Measurements from ENCODE around the gene FOXC2. TPM values are rescaled to one million over a fixed set of nuclear protein-coding genes. Genes with fewer than 3 reads are reported as not detected.

FOXC2 gene
- total and polyA plus RNA-seq, 2 of the 13 experiments (the other 11 are each of a cell fraction or from before 2014, with no cell fraction given), result not detected

DNA sequence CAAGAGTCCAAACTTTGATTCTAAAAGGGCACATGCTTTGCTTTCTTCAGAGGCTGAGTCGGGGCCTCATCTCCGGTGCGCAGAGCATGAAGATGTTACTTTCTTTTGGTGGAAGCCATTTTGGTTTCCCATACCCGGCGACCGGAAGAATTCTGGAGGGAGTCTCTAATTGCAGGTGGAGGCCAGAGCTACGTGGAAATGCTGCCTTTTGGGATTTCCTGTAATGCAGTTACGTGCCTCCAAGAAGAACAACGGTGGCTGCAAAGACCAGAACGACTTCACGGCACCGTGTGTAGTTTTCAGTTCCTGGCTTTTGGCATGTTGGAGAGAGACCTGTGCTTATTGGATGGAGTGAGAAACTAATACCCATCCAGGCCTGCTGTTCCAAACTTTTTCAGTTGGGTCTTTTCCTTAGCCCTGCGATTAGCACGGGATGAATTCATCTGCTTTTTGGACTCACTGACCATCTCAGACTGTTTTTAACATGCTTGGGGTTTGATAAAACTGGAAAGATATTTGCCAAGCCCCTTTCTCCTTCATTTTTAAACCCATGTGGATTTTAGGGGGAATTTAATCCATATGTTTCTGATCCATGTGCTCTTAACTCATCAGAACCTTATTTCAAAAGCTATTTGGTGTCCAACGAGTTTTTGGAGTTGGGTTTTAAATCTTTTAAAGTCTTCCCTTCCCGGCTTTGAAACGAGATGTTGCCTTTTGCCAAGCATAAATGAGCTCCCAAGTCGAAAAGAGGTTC is 30.7 kb downstream of the FOXC2 start:
- Histone ChIP-seq H3K27ac (ENCODE audit: extremely low read length, insufficient read depth, low read length) (no peak overlapping the region), H3K4me1 (ENCODE audit: insufficient read depth, low read length) (no peaks in the 10 kb centered on the region), H3K79me2 (ENCODE audit: insufficient read depth, low read length) (no peaks in the 10 kb centered on the region), H3K9ac (ENCODE audit: insufficient read depth, low read depth, low read length) (no peak overlapping the region), H2AFZ (ENCODE audit: low read length) (no peak overlapping the region), H4K20me1 (ENCODE audit: insufficient read depth, low read length) (no peaks in the 10 kb centered on the region), H3K27me3 (ENCODE audit: control insufficient read depth in 1 of 2, insufficient read depth in 2 of 2, low read length in 2 of 2) (peaks cover 6 to 54% of the 10 kb centered on the region in 2 experiments), H3K4me2 (ENCODE audit: low read depth, low read length) (no peak overlapping the region), H3K9me3 (ENCODE audit: low read length) (no peaks in the 10 kb centered on the region), H3K36me3 (replicated peaks in 1 of 2; ENCODE audit: control insufficient read depth in 1 of 2, insufficient read depth in 2 of 2, low read length in 2 of 2) (no peaks in the 10 kb centered on the region), H3K4me3 (replicated peaks in 1 of 3; ENCODE audit: insufficient read depth in 1 of 3, low read depth in 2 of 3, low read length in 3 of 3) (no peak overlapping the region)
- WGBS (ENCODE audit: low lambda C conversion rate), result 36% methylated on average over 18 of the region's 18 CpGs
- in situ Hi-C loops (cut with HindIII; ENCODE audit: extremely low pct_ligation_motif_present, low pct_unique_long_range_greater_than_20kb) (no loop called here), intact Hi-C loops (cut with micrococcal nuclease; ENCODE audit: unreplicated experiment) (no loop called here)
- no TSS peak for BruUV-seq (replicated peaks)
- ATAC-seq (no peak), FAIRE-seq (no peak), DNase-seq (ENCODE audit: low spot score) (no peak)
- ChIA-PET POLR2A (no interaction called here), CTCF (ENCODE audit: low intra/inter-chr PET ratio, low total read pairs) (no interaction called here)
- no peak for TF ChIP-seq ZNF251 (CRISPR knock-in tag; IDR thresholded peaks at IDR 0.05)
- TF ChIP-seq, protein P1, sequence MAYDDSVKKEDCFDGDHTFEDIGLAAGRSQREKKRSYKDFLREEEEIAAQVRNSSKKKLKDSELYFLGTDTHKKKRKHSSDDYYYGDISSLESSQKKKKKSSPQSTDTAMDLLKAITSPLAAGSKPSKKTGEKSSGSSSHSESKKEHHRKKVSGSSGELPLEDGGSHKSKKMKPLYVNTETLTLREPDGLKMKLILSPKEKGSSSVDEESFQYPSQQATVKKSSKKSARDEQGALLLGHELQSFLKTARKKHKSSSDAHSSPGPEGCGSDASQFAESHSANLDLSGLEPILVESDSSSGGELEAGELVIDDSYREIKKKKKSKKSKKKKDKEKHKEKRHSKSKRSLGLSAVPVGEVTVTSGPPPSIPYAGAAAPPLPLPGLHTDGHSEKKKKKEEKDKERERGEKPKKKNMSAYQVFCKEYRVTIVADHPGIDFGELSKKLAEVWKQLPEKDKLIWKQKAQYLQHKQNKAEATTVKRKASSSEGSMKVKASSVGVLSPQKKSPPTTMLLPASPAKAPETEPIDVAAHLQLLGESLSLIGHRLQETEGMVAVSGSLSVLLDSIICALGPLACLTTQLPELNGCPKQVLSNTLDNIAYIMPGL (CRISPR knock-in tag; IDR thresholded peaks at IDR 0.05; ENCODE audit: borderline replicate concordance in 1 of 2, low read depth in 1 of 2), result no peak
- peak; percentile 98 for TF ChIP-seq MNT (IDR thresholded peaks at IDR 0.05)
- no peak for TF ChIP-seq THAP9 (CRISPR knock-in tag; IDR thresholded peaks at IDR 0.05; ENCODE audit: borderline replicate concordance)
